ENCODE results near the gene DAAM2.

GRCh38 chr6:39898625-39899024 is 106.4 kb downstream of the DAAM2 start:
- TF ChIP-seq CTCF (IDR thresholded peaks at IDR 0.05), result no peak
- TF ChIP-seq POLR2A (IDR thresholded peaks at IDR 0.05), result no peak

Measured in esophagus squamous epithelium (tissue), 4 donors.